ENCODE results near the gene HSD17B14. TPM values are rescaled to one million over a fixed set of nuclear protein-coding genes. Genes with fewer than 3 reads are reported as not detected.
"Not testable (repeated sequence)": the region's sequence is repeated elsewhere in the genome, so short reads cannot be mapped to it uniquely, and the experiment has no call there.

HSD17B14 gene
- total RNA-seq, 1 experiment from 2014 or later, result 1.0 TPM

DNA sequence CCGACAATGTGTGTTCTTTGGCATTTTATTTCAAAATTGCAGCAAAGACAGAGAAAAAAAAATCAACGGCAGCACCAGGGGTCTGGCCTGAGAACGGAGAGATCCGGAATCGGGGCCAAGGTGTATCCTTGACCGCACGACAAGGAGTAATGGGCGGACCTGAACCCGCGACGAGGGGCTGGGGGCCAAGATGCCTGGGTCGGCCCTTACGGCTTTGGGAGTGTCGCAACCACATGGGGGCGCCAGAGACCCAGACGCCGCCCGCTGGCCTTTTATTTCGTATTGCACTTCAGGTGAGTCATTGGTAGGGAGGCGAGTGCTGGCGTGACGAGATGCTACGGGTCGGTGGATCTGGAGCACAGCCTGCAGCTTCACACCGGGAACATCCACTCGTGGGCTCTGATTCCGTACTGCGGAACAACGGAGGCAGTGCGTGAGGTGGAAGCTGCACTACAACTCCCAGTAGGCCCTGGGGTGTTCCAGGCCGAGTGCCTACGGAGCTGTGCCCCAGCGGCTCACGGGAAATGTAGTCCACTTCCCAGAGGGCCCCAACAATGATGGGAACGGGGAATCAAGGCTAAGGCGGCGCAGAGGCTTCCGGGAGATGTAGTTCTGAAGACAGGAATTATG is 41.1 kb downstream of the HSD17B14 start:
- 0 out of 2 replicates have a peak, but pooled peaks cover 3% of the 10 kb centered on the region for H4K20me1 ChIP-seq (ENCODE audit: insufficient read depth, low read depth, low read length)
- H3K27ac ChIP-seq (ENCODE audit: low read length), result no peak overlapping the region
- no peak overlapping the region for H2AFZ ChIP-seq (ENCODE audit: low read length)

GRCh38 chr19:48794291-48794690 is 42.0 kb downstream of the HSD17B14 start:
- H2AFZ ChIP-seq (ENCODE audit: low read length), result no peak overlapping the region
- H3K79me2 ChIP-seq (ENCODE audit: low read length), result no peaks in the 10 kb centered on the region
- H3K9me2 ChIP-seq (replicated peaks; ENCODE audit: insufficient read depth, low read length), result no peaks in the 10 kb centered on the region
- DNase-seq, result no peak
- no peak overlapping the region for H3K27ac ChIP-seq (ENCODE audit: low read length)
- H3K9ac ChIP-seq (ENCODE audit: low read length), result no peak overlapping the region
- H3K4me2 ChIP-seq (ENCODE audit: low read depth, low read length, poor library complexity, severe bottlenecking), result no peak overlapping the region
- no peaks in the 10 kb centered on the region for H3K36me3 ChIP-seq (ENCODE audit: insufficient read depth, low read length)
- no peaks in the 10 kb centered on the region; the same call in 1 of the 2 replicates for H3K4me1 ChIP-seq (ENCODE audit: low read length)
- no peaks in the 10 kb centered on the region for H3K9me3 ChIP-seq (ENCODE audit: low read length)
- H3K27me3 ChIP-seq (ENCODE audit: low read length), result no peaks in the 10 kb centered on the region
- 0 out of 2 replicates have a peak, but pooled peaks cover 3% of the 10 kb centered on the region for H4K20me1 ChIP-seq (ENCODE audit: insufficient read depth, low read depth, low read length)
- H3K4me3 ChIP-seq (ENCODE audit: low read length), result no peak overlapping the region

More for the DNA sequence above, 41.1 kb downstream of the HSD17B14 start:
- Histone ChIP-seq H3K4me3 (ENCODE audit: low read length) (peak overlapping the region; percentile 56; the same call in 1 of the 2 replicates), H3K4me1 (ENCODE audit: low read length) (no peaks in the 10 kb centered on the region; the same call in 1 of the 2 replicates), H3K9me3 (ENCODE audit: low read length) (no peaks in the 10 kb centered on the region), H3K9ac (ENCODE audit: low read length) (peak overlapping the region; percentile 36), H3K79me2 (ENCODE audit: low read length) (no peaks in the 10 kb centered on the region), H3K27me3 (ENCODE audit: low read length) (no peaks in the 10 kb centered on the region), H3K36me3 (ENCODE audit: insufficient read depth, low read length) (no peaks in the 10 kb centered on the region), H3K4me2 (ENCODE audit: low read depth, low read length, poor library complexity, severe bottlenecking) (peak overlapping the region; percentile 66), H3K9me2 (replicated peaks; ENCODE audit: insufficient read depth, low read length) (no peaks in the 10 kb centered on the region)
- DNase-seq, result peak; percentile 96

- no peaks in the 10 kb centered on the region for H3K79me2 ChIP-seq (ENCODE audit: low read length)
- H3K4me2 ChIP-seq (ENCODE audit: low read depth, low read length, poor library complexity, severe bottlenecking), result no peak overlapping the region
- H3K9me2 ChIP-seq (replicated peaks; ENCODE audit: insufficient read depth, low read length), result no peaks in the 10 kb centered on the region
- H3K4me3 ChIP-seq (ENCODE audit: low read length), result no peak overlapping the region
- H3K36me3 ChIP-seq (ENCODE audit: insufficient read depth, low read length), result no peaks in the 10 kb centered on the region
- H3K9me3 ChIP-seq (ENCODE audit: low read length), result no peaks in the 10 kb centered on the region
- no peak overlapping the region for H2AFZ ChIP-seq (ENCODE audit: low read length)
- 0 out of 2 replicates have a peak, but pooled peaks cover 3% of the 10 kb centered on the region for H4K20me1 ChIP-seq (ENCODE audit: insufficient read depth, low read depth, low read length)
- H3K27me3 ChIP-seq (ENCODE audit: low read length), result no peaks in the 10 kb centered on the region
- DNase-seq, result no peak
- no peak overlapping the region for H3K9ac ChIP-seq (ENCODE audit: low read length)
- no peak overlapping the region for H3K27ac ChIP-seq (ENCODE audit: low read length)
- H3K4me1 ChIP-seq (ENCODE audit: low read length), result no peaks in the 10 kb centered on the region; the same call in 1 of the 2 replicates
Observed at GRCh38 chr19:48793271-48793670, 43.0 kb downstream of the HSD17B14 start.

- not testable (repeated sequence) for H3K9me3 ChIP-seq (ENCODE audit: low read length); H3K4me2 ChIP-seq (ENCODE audit: low read depth, low read length, poor library complexity, severe bottlenecking); H4K20me1 ChIP-seq (ENCODE audit: insufficient read depth, low read depth, low read length); H3K79me2 ChIP-seq (ENCODE audit: low read length); H3K4me3 ChIP-seq (ENCODE audit: low read length); H3K27ac ChIP-seq (ENCODE audit: low read length); H3K27me3 ChIP-seq (ENCODE audit: low read length); H2AFZ ChIP-seq (ENCODE audit: low read length); H3K36me3 ChIP-seq (ENCODE audit: insufficient read depth, low read length); H3K4me1 ChIP-seq (ENCODE audit: low read length); H3K9me2 ChIP-seq (replicated peaks; ENCODE audit: insufficient read depth, low read length); DNase-seq; H3K9ac ChIP-seq (ENCODE audit: low read length)
Observed at GRCh38 chr19:48787331-48787730, 49.0 kb downstream of the HSD17B14 start.

GRCh38 chr19:48786422-48786821 is 49.9 kb downstream of the HSD17B14 start:
- not testable (repeated sequence) for H3K36me3 ChIP-seq (ENCODE audit: insufficient read depth, low read length)

DNA sequence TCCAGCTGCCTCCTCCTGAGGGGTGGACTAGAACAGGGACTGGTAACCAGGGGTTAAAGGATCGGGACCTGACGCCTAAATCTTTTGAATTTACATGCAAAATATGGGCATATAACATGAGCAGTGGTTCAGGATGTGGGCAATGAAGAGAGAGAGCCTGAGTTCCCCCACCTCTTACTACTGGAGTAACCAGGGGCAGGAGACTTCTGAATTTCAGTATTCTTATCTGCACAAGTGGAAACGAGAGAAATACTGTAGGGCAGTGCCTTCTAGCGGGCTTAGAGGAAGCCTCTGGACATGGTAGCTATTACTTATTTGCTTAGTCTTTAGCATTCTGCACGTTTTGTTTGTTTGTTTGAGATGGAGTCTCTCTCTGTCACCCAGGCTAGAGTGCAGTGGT is 51.8 kb downstream of the HSD17B14 start:
- no peaks in the 10 kb centered on the region for H3K79me2 ChIP-seq (ENCODE audit: low read length)
- H3K4me2 ChIP-seq (ENCODE audit: low read depth, low read length, poor library complexity, severe bottlenecking), result no peak overlapping the region
- H2AFZ ChIP-seq (ENCODE audit: low read length), result no peak overlapping the region
- no peaks in the 10 kb centered on the region for H3K9me2 ChIP-seq (replicated peaks; ENCODE audit: insufficient read depth, low read length)
- H3K27me3 ChIP-seq (ENCODE audit: low read length), result no peaks in the 10 kb centered on the region
- H4K20me1 ChIP-seq (ENCODE audit: insufficient read depth, low read depth, low read length), result no peaks in the 10 kb centered on the region
- H3K4me1 ChIP-seq (ENCODE audit: low read length), result peaks cover 4% of the 10 kb centered on the region; the same call in 1 of the 2 replicates
- DNase-seq, result peak; percentile 62
- no peak overlapping the region for H3K9ac ChIP-seq (ENCODE audit: low read length)
- H3K36me3 ChIP-seq (ENCODE audit: insufficient read depth, low read length), result no peaks in the 10 kb centered on the region
- no peak overlapping the region for H3K4me3 ChIP-seq (ENCODE audit: low read length)
- H3K27ac ChIP-seq (ENCODE audit: low read length), result no peak overlapping the region
- H3K9me3 ChIP-seq (ENCODE audit: low read length), result no peaks in the 10 kb centered on the region

More at GRCh38 chr19:48786422-48786821, 49.9 kb downstream of the HSD17B14 start:
- not testable (repeated sequence) for H3K79me2 ChIP-seq (ENCODE audit: low read length); H3K4me2 ChIP-seq (ENCODE audit: low read depth, low read length, poor library complexity, severe bottlenecking); H3K27me3 ChIP-seq (ENCODE audit: low read length); H3K4me1 ChIP-seq (ENCODE audit: low read length); H3K9me2 ChIP-seq (replicated peaks; ENCODE audit: insufficient read depth, low read length); H3K27ac ChIP-seq (ENCODE audit: low read length); H3K9me3 ChIP-seq (ENCODE audit: low read length); DNase-seq; H2AFZ ChIP-seq (ENCODE audit: low read length); H3K9ac ChIP-seq (ENCODE audit: low read length); H4K20me1 ChIP-seq (ENCODE audit: insufficient read depth, low read depth, low read length); H3K4me3 ChIP-seq (ENCODE audit: low read length)

DNA sequence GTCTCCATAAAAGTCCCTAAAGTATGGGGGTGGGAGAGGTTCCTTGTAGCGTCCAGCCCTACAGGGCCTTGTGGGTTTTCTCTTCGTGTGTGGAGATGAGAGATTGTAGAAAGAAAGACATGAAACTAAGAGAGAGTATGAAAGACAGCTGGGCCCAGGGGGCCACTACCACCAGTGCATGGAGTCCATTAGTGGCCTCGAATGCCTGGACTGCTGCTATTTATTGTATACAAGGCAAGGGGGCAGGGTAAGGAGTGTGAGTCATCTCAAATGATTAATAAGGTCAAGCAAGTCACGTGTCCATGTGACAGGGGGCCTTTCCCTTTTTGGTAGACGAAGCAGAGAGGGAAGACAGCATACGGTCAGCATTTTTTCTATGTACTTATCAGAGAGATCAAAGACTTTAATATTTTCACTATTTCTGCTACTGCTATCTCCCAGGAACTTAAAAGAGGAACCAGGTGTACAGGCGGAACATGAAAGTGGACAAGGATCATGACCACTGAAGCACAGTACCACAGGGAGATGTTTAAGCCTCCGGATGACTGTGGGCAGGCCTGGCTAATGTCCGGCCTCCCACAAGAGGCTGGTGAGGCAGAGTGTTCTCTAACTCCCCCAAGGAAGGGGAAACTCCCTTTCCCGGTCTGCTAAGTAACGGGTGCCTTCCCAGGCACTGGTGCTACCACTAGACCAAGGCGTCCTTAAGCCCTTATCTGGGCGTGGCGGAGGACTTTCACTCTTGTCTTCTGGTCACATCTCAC is 55.5 kb downstream of the HSD17B14 start:
- H3K9ac ChIP-seq (ENCODE audit: low read length), result no peak overlapping the region
- no peak overlapping the region for H2AFZ ChIP-seq (ENCODE audit: low read length)
- DNase-seq, result no peak

GRCh38 chr19:48779636-48780035 is 56.7 kb downstream of the HSD17B14 start:
- Histone ChIP-seq H3K9me2 (replicated peaks; ENCODE audit: insufficient read depth, low read length) (no peaks in the 10 kb centered on the region), H3K4me2 (ENCODE audit: low read depth, low read length, poor library complexity, severe bottlenecking) (no peak overlapping the region), H3K36me3 (ENCODE audit: insufficient read depth, low read length) (no peaks in the 10 kb centered on the region), H3K27me3 (ENCODE audit: low read length) (no peaks in the 10 kb centered on the region), H4K20me1 (ENCODE audit: insufficient read depth, low read depth, low read length) (no peaks in the 10 kb centered on the region), H3K79me2 (ENCODE audit: low read length) (no peaks in the 10 kb centered on the region), H2AFZ (ENCODE audit: low read length) (no peak overlapping the region), H3K4me1 (ENCODE audit: low read length) (peaks cover 4% of the 10 kb centered on the region; the same call in 1 of the 2 replicates), H3K27ac (ENCODE audit: low read length) (no peak overlapping the region), H3K9me3 (ENCODE audit: low read length) (no peaks in the 10 kb centered on the region), H3K9ac (ENCODE audit: low read length) (no peak overlapping the region), H3K4me3 (ENCODE audit: low read length) (no peak overlapping the region)
- peak; percentile 78 for DNase-seq

More for the DNA sequence above, 55.5 kb downstream of the HSD17B14 start:
- Histone ChIP-seq H3K4me3 (ENCODE audit: low read length) (no peak overlapping the region), H3K9me3 (ENCODE audit: low read length) (no peaks in the 10 kb centered on the region), H3K27me3 (ENCODE audit: low read length) (no peaks in the 10 kb centered on the region), H3K4me1 (ENCODE audit: low read length) (peaks cover 4% of the 10 kb centered on the region; the same call in 1 of the 2 replicates), H3K27ac (ENCODE audit: low read length) (no peak overlapping the region), H3K36me3 (ENCODE audit: insufficient read depth, low read length) (no peaks in the 10 kb centered on the region), H3K4me2 (ENCODE audit: low read depth, low read length, poor library complexity, severe bottlenecking) (no peak overlapping the region), H3K79me2 (ENCODE audit: low read length) (no peaks in the 10 kb centered on the region), H3K9me2 (replicated peaks; ENCODE audit: insufficient read depth, low read length) (no peaks in the 10 kb centered on the region), H4K20me1 (ENCODE audit: insufficient read depth, low read depth, low read length) (no peaks in the 10 kb centered on the region)
